Measurements from ENCODE around the gene LINS1. TPM values are rescaled to one million over a fixed set of nuclear protein-coding genes. Genes with fewer than 3 reads are reported as not detected.
"Not testable (repeated sequence)": the region's sequence is repeated elsewhere in the genome, so short reads cannot be mapped to it uniquely, and the experiment has no call there.

Gene LINS1
- total RNA-seq, 1 experiment from 2014 or later, result 6.9 TPM

DNA sequence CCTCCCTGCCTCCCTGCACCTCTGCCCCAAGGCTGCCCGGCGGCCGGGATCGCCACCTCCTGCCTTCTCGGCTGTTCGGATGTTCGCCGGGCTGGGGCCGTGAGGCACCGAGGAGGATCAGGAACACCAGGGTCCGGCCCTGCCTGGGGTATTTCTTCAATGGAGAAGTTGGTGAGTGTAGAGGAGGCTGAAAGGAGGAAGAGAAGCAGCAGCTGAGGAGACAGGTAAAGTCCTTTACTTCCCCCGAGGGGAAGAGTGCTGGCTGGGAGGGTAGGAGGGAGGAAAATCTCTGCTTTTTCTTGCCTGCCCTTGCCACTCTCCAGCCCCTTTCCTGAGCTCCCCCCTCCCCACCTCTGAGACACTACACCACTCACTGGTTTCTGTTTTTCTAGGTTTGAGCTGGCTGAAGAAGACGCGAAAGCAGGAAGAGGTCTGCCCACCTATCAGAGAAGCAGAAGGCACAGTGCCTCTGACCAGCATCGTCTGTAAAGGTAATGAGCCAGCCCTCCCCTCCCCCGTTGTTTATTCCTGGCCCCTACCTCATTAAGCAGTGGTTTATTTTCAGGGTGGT is 924 bp upstream of the LINS1 start:
- peak; percentile 51 for DNase-seq (ENCODE audit: low spot score)

DNA sequence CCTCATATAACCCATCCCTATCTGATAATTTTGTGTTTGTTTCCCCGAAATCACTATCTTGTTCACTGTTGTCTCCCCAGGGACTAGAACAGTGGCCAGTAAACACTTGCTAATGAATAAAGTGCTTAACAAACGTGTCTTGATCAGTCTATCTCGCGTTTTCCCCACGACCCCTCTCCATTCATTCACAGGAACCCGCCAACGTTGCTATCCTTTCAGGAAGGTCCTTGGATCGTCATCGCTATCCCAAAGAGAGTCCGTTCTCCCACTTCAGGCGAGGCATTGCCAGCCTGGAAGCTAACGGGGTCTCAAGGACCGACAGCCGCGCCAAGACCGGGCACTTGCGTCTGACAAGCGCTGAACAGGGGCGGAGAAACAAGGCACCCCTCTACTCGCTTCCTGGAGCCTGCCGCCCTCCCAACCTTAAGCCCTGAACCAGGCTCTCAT is 344 bp downstream of the LINS1 start:
- no peak for DNase-seq (ENCODE audit: low spot score)

DNA sequence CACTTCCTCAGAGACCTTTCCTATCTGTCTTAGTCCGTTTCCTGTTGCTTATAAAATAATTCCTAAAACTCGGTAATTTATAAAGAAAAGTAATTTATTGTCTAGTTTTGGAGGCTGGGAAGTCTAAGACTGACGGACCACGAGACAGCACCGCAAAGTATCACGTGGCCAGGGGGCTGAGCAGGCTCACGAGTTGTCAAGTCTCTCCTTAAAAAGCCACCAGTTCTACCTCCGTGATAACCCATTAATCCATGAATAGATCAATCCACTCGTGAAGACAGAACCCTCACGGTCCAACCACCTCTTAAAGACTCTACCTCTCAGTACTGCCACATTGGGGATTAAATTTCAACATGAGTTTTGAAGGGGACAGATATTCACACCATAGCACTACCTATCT is 821 bp downstream of the LINS1 start:
- peak; percentile 41 for DNase-seq (ENCODE audit: low spot score)

DNA sequence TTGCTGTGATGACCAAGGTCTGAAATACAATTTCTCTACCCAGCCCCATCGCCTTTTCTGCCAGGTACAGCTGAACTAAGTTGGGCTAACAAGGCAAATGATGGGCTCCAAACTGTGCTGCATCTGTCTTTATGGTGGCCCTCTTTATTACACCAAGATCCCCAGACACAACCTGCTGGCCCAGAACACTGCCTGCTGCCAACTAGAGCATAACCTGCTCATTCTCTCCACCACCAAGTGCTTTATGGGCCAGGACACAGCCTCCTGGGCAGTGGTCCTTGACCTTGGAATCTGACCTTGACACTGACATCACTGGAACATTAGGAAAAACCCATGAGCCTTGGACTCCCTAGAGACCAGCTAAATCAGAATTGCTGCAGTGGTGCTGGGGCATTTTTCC is 3.3 kb downstream of the LINS1 start:
- no peak for DNase-seq (ENCODE audit: low spot score)

GRCh38 chr15:100597862-100598261 is 4.1 kb downstream of the LINS1 start:
- DNase-seq (ENCODE audit: low spot score), result no peak

- peak; percentile 69 for DNase-seq (ENCODE audit: low spot score)
These were observed 5.2 kb downstream of the LINS1 start for GRCh38 chr15:100596792-100597191.

DNA sequence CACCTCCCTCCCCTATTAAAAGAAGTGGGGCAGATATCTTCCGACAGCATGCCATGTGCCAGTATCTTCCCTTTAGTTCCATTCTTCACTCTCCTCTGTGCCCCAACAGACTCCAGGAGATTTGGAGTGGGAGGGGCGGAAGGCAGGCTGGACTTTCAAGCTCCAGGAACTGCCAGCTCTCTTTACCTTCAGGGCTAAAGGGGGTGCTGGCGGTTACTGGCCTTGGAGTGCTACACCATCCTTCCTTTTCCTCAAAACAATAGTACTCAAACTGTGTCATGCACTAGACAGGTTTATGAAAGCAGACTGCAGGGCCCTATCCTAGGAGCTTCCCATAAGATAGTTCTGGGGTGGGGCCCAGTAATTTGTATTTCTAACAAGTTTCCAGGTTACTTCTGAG is 6.0 kb downstream of the LINS1 start:
- DNase-seq (ENCODE audit: low spot score), result no peak

DNA sequence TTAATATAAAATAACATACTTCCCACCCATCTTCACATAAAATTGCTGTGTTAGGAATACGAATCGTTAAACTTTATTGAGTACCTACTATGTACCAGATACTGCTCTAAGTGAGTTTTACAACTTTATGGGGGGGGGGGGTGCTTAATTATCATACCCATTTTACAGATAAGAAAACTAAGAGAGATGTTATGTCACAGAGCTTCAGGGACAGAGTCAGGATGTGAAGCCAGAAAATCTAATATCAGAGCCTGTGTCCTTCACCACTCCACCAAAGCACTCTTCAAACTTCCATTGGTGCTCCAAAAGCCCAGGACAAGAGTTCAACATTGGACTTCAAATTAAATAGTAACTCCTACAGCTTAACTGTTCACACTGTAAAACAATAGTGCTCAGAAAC is 8.6 kb downstream of the LINS1 start:
- DNase-seq (ENCODE audit: low spot score), result no peak

GRCh38 chr15:100592898-100593297 is 9.1 kb downstream of the LINS1 start:
- DNase-seq (ENCODE audit: low spot score), result no peak

- DNase-seq (ENCODE audit: low spot score), result no peak
These were observed 10.1 kb downstream of the LINS1 start for GRCh38 chr15:100591835-100592234.

- DNase-seq (ENCODE audit: low spot score), result not testable (repeated sequence)
These were observed 10.8 kb downstream of the LINS1 start for GRCh38 chr15:100591163-100591562.

- no peak for DNase-seq (ENCODE audit: low spot score)
These were observed 13.2 kb downstream of the LINS1 start for GRCh38 chr15:100588638-100589242.

GRCh38 chr15:100580414-100580813 is 21.6 kb downstream of the LINS1 start:
- DNase-seq (ENCODE audit: low spot score), result no peak

- DNase-seq (ENCODE audit: low spot score), result no peak
These were observed 28.5 kb downstream of the LINS1 start for GRCh38 chr15:100573526-100573925.

DNA sequence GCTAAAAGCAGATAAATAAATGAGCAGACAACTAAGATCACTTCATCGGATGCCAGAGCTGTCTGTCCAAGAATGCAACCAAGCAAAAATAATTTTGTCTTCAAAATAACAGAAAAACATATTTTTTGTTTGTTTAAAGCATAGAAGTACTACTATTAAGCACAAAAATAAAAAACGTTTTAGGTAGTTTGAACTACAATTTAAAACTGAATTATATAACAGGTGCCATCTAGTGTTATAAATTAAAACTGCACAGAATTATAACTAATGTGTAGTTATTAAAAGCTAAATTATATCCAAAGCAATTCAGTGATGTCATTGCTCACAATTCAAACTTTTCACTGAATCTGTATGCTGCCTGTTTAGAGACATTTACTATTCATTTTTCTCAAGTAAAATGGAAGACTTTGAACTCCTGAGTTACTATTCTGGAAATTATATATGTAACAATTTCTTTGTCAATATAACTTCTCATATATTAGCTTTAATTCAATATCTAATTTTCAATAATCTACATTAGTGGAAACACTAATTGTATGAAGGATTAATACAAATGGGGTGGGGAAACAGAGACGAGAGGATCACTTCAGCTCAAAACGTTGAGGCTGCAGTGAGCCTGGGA is 29.5 kb downstream of the LINS1 start:
- peak; percentile 41 for DNase-seq (ENCODE audit: low spot score)

- no peak for DNase-seq (ENCODE audit: low spot score)
These were observed 30.3 kb downstream of the LINS1 start for GRCh38 chr15:100571592-100572167.

DNA sequence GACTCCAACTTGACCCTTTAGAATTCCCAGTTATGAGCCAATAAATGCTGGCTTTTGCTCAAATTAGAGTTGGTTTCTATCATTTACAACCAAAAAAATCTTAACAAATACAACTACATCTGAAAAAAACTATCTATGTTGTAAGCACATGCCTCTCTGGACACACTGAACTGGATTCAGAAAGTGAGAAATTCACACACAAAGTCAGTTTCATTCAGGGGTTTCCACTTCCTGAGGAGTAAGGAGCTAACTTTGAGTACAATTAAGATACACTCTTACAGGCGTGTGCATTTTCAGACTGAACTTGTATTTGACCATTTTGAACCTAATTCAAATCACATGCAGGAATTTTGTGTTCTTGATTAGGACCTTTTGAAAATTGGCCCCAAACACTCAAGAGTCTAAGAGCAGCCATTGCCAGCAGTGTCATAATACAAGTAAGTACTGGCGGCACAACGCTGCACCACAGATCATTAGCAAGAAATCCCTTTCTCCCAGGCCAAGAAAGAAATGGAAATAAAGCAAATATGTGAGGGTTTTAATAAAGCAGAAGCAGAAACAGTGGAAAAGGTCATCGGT is 31.2 kb downstream of the LINS1 start:
- no peak for DNase-seq (ENCODE audit: low spot score)

DNA sequence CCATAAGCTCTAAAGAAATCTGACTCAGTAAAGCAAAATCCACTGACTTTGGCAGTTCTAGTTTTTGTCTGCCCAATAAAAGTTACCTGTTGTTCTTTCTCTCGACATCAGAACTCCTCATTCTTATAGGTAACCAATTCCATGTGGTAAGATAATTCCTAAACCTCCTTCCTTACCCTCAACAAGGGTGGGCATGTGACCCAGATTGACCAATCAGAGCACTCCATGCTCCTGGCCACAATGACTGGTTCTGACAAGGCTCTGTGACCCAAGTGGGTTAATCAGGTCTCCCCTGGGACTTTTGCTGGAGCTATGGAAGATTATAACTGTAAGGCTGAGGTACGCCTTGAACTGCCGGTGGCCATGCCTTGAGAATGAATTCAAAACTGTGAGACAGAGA is 31.7 kb downstream of the LINS1 start:
- DNase-seq (ENCODE audit: low spot score), result no peak

DNA sequence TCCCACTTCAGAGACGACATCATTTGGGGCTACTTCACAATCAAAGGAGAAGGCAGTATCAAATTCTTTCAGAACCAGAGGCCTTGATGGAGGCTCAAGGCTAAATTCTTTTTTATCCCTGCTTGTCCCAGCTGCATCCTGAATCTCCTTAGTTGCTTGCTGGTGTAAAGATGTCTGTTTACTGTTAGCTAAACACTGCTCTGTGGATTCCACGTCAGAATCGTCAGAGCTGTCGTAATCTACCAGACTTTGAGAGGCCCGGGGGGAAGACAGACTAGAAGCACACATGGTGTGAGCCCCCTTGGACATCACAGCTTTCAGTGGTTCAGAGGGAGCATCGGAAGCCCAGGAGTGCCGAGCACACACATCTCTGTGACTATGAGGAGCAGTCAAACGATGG is 32.6 kb downstream of the LINS1 start:
- DNase-seq (ENCODE audit: low spot score), result no peak

DNA sequence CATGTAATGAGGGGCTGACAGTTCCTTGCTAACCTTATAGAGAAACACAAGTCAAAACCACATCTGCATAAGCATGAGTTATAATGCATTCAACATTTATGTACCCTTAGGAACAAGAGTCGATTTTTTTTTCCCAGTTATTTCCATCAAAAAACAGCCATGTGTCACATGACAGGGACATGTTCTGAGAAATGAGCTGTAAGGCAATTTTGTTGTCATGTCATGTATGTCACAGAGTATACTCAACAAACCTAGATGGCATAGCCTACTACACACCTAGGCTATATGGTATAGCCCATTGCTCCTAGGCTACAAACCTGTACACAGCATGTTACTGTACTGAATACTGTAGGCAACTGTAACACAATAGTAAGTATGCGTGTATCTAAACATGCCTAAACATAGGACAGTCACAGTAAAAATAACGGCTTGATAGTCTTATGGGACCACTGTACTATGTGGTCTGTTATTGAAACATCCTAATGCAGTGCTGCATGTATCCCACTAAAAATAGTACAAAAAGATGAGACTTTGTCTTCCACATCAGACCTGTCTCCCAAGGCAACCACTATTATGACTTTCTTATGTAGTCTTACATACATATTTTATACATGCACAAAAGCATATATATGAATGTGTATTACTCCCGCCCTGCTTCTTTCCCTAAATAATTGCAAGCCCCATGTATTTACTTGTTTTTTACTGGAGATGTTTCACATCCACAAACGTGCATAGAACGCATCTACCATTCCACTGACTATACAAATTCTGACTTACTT is 34.9 kb downstream of the LINS1 start:
- no peak for DNase-seq (ENCODE audit: low spot score)

GRCh38 chr15:100565591-100565990 is 36.4 kb downstream of the LINS1 start:
- no peak for DNase-seq (ENCODE audit: low spot score)

GRCh38 chr15:100560323-100560722 is 41.7 kb downstream of the LINS1 start:
- no peak for DNase-seq (ENCODE audit: low spot score)

Measured in HT-29 (cell line).